Hematopoietic multipotent progenitor cell treated with erythropoietin and hydrocortisone succinate and interleukin-3 and kit ligand, for 6 days (in vitro differentiated cells): Measurements from ENCODE around the gene P2RX6.
A peak's percentile ranks its signal among the peaks of the same experiment; 100 is the strongest.

Source experiments
- DNase-seq: peaks from one replicate; pipeline ENCODE4 v3.0.0-alpha.2; 2015

The P2RX6 gene

DNA sequence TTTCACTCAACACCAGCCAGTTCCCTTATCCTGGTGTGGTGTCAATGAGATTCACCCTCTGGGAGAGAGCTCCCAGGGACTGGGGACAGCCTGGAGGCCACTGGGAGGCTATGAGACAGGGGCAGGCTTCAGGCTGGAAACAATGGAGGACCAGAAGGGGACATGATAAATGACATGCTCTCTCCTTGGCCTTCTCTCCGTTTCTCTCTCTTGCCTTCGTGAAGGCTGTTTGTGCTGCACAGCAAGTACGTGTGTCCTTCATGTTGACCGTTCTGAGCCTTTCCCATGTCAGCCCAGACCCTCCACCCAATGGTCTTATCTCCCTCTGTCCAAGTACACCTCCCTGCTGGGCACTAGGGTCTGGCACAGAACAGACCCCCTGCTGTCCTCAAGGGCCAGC lies 34.4 kb upstream of the P2RX6 start:
- no peak for DNase-seq

DNA sequence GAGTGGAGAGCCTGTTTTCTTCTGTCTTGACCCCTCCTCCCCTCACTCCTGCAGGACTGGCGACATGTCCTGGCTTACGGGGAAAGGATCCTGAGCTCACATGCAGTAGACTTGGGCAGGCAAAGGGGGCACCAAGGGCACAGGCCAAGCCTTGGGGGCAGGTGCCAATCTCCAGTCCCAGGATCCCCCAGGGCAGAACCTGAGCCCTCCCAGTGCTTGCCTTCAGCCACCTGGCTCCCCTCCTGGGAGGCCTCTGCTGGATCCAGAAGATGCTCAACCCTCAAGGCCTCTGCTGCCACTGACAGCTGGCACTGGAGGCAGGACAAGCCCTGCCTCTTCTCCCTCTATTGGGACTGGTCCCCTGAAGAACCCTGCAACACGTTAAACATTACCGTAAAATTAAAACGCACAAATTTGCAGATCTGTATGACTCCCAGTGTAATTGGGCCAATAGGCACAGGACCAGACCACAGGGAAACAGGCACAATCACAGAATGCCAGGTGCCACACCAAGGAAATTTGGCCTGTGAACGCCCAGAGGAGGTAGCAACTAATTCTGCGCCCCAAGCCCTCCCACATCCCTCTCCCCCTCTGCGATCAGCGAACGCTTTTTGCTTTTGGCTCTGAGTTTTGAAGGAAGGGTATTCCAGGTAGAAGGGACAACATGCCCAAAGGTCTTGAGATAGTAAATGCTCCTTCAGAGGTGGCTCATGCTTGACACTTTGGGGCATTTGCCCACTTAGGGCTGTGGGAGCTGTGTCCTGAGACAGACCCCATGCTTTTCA lies 33.8 kb upstream of the P2RX6 start:
- no peak for DNase-seq

GRCh38 chr22:20981787-20982562 lies 33.0 kb upstream of the P2RX6 start, which contains the start of gene LZTR1:
Gene LZTR1, plus strand, starts transcription at chr22:20982297. Its CDS starts 75 bp downstream, at chr22:20982372.
- DNase-seq = peak; percentile 89

DNA sequence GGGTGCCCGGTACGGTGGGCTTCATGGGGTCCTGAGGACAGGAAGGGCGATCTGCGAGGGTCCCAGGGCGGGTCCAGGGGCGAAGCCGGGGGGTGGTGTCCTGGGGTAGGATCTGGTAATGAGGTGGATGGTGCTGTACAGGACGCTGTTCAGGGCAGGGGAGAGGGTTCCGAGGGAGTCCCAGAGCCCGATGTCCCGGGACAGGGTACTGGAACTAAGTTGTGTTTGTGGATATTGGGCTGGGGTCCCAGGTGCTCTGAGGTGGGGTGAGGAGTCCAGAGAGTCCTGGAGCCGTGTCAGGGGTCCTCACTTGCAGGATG lies 32.4 kb upstream of the P2RX6 start:
- no peak for DNase-seq

DNA sequence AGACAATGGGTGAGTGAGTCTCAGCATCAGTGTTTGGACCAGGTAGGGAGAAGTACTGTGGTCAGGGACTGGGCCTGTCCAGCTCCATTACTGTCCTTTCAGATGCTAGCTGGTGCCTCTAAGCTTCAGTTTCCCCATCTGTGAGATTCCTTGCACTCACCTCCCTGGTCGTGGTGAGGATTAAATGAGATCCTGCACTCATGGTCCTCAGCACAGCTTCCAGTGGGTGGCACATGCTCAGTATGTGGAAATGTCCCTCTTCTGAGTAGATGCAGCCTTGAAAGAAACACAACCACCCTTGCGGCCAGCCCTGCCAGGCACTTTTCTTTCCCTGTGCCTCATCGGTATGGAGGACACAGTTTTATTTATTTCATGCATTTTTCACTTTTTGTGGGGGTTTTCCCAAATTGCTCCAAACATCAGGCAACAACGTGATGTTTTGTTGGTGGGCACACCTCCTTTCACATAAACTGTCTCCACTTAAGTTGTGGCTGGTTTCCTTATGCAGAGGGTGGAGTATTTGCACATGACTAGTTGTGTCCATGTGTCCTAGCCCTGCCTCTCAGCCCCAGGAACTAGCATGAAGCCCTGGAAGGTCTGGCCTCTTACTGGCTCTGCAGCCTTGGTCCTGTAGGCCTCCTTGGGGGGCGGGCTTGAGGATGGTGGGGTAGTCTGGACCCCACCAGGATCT lies 31.7 kb upstream of the P2RX6 start:
- no peak for DNase-seq

DNA sequence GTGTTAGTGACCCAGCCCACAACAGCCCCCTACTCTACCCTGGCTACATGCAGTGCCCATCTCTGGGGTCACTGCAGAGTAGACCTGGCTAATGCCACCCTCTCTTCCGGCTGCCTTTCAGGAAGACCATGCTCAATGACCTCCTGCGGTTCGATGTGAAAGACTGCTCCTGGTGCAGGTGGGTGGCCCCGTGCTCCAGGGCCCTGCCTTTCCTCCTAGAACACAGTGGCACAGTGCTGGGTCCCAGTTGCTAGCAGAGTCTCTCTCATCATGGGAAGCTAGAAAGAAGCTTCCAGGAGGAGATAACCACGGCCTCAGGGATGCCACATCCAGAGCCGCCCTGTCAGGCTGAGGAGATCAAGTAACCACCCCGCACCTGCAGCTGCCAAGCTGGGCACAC lies 29.2 kb upstream of the P2RX6 start:
- DNase-seq = no peak

DNA sequence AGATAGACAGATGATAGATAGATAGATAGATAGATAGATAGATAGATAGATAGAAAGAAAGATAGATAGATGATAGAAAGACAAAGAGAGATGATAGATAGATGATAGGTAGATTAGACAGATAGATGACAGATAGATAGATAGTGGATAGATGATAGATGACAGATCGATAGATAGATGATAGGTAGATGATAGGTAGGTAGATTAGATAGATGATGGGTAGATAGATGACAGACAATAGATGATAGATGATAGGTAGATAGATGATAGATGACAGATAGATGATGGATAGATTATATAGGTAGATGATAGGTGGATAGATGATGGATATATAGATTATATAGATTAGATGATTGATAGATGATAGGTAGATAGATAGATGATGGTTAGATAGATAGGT lies 28.6 kb upstream of the P2RX6 start:
- DNase-seq = no peak

DNA sequence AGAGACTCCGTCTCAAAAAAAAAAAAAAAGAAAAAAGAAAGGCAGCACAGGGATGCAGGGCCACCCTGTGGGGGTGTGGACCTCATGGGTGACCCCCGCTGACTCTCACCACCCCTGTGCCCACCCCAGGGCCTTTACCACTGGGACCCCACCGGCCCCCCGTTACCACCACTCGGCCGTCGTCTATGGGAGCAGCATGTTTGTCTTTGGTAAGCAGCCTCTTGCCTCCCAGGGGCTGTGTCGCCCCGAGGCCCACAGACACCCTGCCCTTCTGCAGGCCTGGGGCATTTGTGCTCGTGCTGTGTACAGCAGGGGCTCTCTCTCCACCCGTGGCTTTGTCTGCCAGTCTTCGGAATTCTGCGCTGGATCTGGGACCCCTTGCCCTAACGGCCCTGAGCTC lies 27.6 kb upstream of the P2RX6 start:
- DNase-seq = no peak

DNA sequence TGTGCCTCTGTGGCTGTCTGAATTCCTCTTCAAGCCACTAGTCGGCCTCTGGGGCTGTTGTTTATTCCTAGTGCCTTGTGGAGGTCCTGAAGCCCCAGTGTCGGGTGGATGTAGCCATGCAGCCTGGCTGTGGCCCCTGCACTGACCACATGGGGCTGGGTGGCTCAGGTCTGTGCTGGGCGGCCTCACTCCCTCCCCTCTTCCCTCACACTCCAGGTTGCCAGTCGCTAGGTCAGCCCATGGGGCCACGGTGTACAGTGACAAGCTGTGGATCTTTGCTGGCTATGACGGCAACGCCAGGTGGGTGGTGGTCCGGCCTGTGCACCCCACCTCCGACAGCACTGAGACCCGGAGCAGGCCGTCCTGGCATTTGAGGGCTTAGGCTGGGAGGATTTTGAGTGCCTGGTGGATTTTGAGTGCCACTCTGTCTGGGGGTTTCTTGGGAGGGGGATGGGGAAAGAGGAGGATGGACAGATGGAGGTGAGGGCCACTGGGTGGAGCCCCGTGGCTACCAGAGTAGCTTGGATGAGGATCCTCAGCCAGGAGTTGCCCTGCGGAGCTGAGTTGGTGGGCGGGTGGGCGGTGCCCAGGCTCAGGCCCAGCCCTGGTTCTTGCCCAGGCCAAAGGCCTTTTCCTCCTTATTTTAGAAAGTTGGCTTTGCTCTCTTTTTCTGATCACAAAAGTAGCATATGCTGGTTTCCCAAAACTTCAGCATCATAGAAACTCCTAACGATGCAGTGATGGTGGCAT lies 26.2 kb upstream of the P2RX6 start:
- no peak for DNase-seq

- no peak for DNase-seq
Measured at GRCh38 chr22:20989323-20990138, 25.4 kb upstream of the P2RX6 start.

DNA sequence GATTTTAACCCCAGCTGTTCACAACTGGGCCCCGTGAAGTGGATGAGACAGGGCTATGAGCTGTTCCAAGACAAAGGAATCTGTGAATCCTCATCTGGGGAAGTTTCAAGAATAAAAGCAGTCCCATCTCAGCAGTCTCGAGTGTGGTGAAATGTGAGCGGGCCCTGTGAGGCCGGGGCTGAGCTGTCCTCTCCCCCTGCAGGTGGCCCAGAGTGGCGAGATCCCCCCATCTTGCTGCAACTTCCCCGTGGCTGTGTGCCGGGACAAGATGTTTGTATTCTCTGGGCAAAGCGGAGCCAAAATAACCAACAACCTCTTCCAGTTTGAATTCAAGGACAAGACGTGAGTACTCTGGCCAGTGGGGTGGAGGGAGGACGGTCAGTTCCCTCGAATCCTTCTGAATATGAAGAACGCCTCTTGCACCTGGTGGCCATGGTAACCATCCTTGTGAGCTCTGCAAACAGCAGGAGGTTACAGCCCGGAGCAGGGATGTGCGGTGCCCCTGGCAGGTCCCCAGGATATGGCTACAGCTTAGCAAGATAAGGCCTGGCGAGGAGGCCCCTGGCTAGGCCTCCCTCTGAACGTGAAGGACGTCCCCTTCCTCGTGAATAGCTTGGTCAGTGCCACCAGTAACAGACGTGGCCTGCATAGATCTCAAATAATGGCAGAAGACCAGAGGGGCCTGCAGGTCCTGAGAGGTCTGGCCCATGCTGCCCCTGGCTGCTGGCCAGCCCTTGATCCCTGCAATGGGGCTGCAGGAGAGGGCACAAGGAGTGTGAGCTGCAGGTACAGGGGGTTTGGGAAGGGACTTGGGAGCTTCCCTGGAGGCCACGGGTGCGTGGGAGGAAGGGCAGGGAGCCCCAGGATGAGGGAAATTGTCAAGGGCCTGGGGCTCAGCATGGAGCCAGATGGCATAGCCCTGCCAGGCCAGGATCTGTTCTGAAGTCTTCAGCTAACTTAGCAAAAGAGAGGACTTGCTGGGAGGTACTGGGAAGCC lies 24.5 kb upstream of the P2RX6 start:
- no peak for DNase-seq

- no peak for DNase-seq
Measured at GRCh38 chr22:20991252-20992055, 23.5 kb upstream of the P2RX6 start.

- DNase-seq = no peak
Measured at GRCh38 chr22:20992056-20992442, 22.9 kb upstream of the P2RX6 start.

DNA sequence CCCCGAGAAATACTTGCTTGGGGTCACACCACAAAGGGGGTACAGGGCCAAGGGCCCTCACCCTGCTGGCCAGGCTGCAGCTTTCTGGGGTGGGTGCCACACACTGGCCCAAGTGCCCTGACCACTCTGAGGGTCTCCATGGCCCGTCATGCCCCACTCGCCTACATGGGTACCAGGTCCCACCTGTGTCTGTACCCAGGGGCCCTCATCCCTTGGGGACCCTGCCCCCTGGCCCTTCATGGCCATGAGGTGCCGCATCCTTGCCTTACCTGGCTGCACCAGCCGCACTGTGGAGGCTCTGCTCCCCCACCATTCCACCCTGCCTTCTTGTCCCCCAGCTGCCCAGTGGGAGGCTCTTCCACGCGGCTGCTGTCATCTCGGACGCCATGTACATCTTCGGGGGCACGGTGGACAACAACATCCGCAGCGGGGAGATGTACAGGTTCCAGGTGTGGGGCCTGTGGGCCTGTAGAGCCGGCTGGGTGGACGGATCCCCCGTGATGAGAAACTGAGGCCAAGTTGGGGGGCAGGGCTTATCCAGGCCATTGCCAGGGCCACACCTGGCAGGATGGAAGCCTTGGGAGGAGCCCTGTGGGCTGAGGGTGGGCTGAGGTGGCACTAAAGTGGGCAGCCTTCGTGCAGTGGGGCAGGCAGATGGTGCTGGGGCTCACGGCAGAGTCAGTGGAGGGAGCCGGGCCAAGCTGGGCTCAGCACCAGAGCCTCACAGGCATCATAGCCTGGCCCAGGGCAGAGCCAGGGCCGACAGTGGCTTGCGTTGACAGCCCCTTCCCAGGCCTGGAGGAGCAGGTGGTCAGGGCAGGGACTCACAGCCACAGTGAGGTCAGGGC lies 22.3 kb upstream of the P2RX6 start:
- no peak for DNase-seq

DNA sequence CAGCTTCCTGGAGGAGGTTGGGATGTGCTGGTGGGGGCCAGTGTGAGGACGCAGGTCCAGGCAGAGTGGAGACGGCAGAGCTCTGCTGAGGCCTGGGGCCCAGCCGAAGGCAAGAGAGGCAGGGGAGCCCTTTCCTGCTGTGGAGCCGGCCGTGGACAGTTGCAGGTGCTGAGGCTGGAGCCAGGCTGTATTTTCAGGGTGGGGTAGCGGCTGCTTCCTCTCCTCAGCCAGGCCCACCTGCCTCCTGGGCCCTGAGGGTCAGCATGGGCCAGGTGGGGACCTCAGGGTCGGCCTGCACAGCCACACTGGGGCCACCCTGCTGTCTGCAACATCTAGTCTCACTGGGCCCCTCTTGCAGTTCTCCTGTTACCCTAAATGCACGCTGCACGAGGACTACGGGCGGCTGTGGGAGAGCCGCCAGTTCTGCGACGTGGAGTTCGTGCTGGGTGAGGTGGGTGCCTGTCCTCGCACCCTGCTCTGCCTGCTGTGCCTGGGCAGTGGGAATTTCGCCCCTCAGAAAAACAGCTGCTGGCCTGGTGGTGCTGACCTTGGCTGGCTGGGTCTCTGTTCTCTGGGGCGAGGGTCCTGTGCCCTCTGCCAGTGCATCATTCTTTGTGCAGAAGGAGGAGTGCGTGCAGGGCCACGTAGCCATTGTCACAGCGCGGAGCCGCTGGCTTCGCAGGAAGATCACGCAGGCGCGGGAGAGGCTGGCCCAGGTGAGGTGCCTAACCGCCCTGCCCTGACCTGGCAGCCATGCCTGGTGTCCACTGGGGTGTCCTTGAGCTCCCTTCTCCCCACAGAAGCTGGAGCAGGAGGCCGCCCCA lies 21.4 kb upstream of the P2RX6 start:
- no peak for DNase-seq

DNA sequence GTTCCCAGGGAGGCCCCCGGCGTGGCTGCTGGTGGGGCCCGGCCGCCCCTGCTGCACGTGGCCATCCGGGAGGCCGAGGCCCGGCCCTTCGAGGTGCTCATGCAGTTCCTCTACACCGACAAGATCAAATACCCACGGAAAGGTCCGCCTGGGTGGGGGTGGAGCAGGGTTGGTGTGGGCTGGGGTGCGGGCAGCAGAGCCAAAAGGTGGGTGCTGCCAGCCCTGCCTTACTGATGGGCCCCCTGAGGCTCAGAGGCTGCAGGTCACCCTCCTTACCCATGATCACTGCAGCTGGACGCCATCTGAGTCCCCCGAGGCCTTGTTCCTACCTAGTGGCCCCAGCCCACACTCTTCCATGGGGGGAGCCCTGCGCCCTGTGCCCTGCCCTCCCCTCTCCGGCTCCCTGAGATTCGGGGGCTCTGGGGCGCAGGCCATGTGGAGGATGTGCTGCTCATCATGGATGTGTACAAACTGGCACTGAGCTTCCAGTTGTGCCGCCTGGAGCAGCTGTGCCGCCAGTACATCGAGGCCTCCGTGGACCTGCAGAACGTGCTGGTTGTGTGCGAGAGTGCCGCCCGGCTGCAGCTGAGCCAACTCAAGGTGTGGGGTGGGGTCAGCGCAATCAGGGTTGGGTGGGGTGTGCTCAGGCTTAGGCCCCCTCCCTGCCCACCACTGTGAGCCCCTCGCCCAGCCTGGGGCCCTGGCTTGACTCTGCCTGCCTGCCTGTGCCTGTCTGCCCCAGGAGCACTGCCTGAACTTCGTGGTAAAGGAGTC lies 20.6 kb upstream of the P2RX6 start:
- no peak for DNase-seq

GRCh38 chr22:20994902-20995241 lies 20.1 kb upstream of the P2RX6 start:
- no peak for DNase-seq
